GM18520 (cell line): ENCODE data around the gene PARVA.

Experiments
- ATAC-seq: cut with Tn5 transposase; IDR thresholded peaks from one replicate; pipeline ENCODE4 v1.9.1; 2021; ENCODE audit not compliant: unreplicated experiment

The PARVA gene

GRCh38 chr11:12524865-12525264 lies 147.5 kb downstream of the PARVA start:
- no peak for ATAC-seq

GRCh38 chr11:12525466-12526055 lies 148.2 kb downstream of the PARVA start:
- no peak for ATAC-seq

- no peak for ATAC-seq
These were observed 149.4 kb downstream of the PARVA start for GRCh38 chr11:12526789-12527188.

- no peak for ATAC-seq
These were observed 151.1 kb downstream of the PARVA start for GRCh38 chr11:12528487-12528886.

GRCh38 chr11:12529041-12529440 lies 151.7 kb downstream of the PARVA start:
- no peak for ATAC-seq

- no peak for ATAC-seq
These were observed 152.4 kb downstream of the PARVA start for GRCh38 chr11:12529793-12530192.

GRCh38 chr11:12531020-12531419 lies 153.6 kb downstream of the PARVA start:
- no peak for ATAC-seq

GRCh38 chr11:12531681-12532080 lies 154.3 kb downstream of the PARVA start:
- ATAC-seq: no peak

- no peak for ATAC-seq
These were observed 155.2 kb downstream of the PARVA start for GRCh38 chr11:12532580-12532979.

GRCh38 chr11:12534549-12534948 lies 157.2 kb downstream of the PARVA start:
- ATAC-seq: no peak

GRCh38 chr11:12535321-12535720 lies 157.9 kb downstream of the PARVA start:
- ATAC-seq: no peak

GRCh38 chr11:12536566-12536965 lies 159.2 kb downstream of the PARVA start:
- ATAC-seq: no peak

GRCh38 chr11:12537778-12538401 lies 160.5 kb downstream of the PARVA start:
- ATAC-seq: no peak

- ATAC-seq: no peak
These were observed 161.6 kb downstream of the PARVA start for GRCh38 chr11:12538889-12539421.

GRCh38 chr11:12539572-12539971 lies 162.2 kb downstream of the PARVA start:
- ATAC-seq: no peak

GRCh38 chr11:12540075-12540680 lies 162.8 kb downstream of the PARVA start:
- ATAC-seq: no peak

GRCh38 chr11:12540913-12541582 lies 163.7 kb downstream of the PARVA start:
- no peak for ATAC-seq

GRCh38 chr11:12541583-12542151 lies 164.3 kb downstream of the PARVA start:
- no peak for ATAC-seq

- ATAC-seq: no peak
These were observed 165.0 kb downstream of the PARVA start for GRCh38 chr11:12542186-12542935.

- ATAC-seq: no peak
These were observed 166.4 kb downstream of the PARVA start for GRCh38 chr11:12543596-12544415.
